GM19328 (cell line): ENCODE data around the gene PNCK.
"Not testable (repeated sequence)": the region's sequence is repeated elsewhere in the genome, so short reads cannot be mapped to it uniquely, and the experiment has no call there.

Experiments
- ATAC-seq: cut with Tn5 transposase; IDR thresholded peaks from one replicate; pipeline ENCODE4 v1.9.1; 2021; ENCODE audit warnings: mild to moderate bottlenecking, moderate library complexity; ENCODE audit not compliant: unreplicated experiment

The PNCK gene

DNA sequence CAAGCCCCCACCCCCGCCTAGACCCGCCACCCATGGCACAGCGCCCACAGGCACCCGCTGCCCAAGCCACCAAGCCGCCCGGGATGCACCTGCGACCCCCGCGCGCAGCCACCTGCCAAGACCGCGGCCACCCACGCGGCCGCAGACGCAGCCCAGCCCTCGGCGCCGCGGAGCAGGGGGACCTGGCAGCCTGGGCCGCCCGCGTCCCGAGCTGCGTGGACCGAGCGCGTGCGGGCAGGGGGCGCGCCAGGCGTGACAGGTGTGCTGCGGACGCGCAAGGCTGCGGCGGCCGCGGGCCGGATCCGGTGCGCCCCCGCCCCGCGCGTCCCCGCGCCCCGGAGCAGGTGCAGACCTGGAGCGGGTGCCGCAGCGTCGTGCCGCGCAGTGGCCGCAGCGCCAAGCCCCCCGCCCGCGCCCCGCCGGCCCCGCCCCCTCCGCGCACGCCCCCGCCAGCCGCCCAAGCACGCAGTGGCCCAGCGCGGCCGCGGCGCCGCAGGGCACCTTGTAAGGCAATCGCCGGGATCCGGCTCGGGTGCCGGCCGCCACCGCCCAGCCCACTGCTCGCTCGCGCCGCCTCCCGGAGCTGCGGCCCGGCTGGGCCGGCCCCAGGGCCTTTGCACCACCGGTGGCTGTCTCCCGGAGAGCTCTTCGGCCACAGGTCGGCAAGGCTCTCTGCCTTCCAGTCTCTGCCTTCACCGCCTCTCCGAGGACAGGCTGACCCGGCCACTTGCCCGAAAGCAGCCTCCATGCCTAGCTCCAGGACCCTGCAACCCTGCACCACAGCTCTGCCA lies at the start of gene PNCK:
Gene PNCK, minus strand, starts transcription at position 386 of the 791 bp plus-strand sequence. CDS start 737 bp downstream, outside the sequence.
- ATAC-seq: no peak

DNA sequence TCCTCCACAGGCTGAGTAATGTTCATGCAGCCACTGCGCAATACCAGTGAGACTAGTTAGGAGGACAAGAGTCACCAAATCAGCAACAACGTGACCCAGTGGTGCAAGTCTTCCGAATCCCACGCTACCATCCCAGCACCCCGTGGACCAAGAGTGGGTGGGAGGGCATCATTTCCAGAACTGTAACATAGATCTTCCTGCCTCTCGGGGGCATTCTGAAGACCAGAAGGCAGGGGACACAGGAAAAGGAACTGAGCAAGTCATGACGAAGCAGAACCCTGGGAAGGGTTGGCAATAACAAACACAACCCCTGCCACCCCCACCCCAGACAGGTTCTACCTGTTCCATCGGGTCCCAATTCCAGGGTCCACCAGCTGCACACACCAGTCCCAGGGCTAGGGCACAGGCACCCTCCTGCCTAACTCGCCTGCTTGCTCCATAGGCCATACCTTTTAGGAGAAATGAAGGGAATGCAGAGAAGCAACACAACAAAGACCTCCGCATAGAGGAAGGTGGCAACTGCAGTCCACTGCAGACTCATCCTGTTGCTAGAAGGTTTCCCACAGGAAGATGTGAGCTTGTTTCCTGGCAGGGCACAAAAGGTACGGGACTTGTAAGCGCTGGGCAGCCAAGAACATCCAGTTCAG lies 49.2 kb upstream of the PNCK start:
- ATAC-seq: no peak

DNA sequence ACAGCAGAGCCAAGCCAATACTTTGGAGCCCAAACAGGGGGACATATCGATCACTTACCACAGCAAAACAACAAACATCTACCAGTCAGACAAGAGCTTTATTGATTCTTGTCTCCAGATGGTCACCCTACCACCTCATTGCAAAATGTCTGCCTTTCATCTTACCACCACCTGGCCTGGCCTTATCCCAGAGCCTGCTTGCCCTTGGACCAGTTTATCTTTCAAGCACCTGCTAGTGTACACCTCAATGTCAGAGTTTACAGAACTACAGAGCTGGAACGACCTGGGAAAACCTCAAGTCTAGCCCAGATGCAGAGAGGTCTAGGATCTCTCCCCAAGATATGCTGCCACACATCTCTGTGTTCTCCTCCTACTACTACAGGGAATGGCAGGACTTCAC lies 46.1 kb upstream of the PNCK start:
- ATAC-seq: no peak

DNA sequence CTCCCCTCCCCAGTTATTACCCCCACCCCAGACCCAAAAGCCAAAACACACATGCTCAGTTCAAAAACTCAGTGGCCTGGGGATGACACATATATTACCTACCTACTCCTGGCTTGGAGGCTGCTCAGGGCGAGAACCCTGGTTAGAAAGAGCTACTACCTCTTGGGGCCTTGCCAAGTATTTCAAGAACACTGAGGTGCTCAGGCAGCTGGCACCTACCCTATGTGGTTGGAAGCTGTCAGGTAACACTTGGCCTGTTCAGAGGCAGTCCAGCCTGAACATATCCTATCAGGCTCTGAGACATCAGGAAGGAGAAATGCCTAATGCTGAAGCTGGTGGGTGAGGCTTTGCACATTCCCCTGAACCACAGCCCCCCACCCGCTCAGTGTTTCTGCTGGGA lies 45.6 kb upstream of the PNCK start:
- no peak for ATAC-seq

DNA sequence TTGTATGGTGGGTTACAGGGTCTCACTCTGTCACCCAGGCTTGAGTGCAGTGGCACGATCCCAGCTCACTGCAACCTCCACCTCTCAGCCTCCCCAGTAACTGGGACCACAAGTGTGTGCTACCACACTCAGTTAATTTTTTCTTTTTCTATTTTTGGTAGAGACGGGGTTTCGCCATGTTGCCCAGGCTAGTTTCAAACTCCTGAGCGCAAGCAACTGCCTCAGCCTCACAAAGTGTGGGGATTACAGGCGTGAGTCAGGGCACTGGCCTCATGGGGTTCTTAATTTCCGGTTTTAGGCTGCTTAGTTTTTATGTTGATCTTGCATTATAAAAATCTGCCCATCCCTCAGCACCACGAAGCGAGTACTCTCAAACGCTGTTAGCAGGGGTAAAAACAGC lies 43.8 kb upstream of the PNCK start:
- ATAC-seq: no peak

DNA sequence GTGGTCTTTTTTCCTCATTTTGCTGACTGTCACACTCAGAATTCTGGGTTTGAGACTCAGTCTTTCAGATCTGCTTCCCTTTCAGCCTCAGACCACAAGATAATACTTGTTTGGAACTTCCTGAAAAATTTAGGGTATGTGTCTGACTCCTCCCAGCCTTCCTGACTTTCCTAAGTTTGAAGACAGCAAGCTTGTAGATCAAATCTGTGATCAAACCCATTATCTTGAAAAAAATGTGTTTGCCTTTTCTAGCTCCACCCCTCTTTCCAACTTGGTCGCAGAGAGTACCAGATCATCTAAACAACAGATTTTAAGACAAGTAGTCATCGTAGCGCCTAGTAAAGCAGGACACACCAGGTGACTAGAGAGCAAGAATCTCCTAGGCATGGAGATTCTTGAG lies 40.6 kb upstream of the PNCK start:
- no peak for ATAC-seq

DNA sequence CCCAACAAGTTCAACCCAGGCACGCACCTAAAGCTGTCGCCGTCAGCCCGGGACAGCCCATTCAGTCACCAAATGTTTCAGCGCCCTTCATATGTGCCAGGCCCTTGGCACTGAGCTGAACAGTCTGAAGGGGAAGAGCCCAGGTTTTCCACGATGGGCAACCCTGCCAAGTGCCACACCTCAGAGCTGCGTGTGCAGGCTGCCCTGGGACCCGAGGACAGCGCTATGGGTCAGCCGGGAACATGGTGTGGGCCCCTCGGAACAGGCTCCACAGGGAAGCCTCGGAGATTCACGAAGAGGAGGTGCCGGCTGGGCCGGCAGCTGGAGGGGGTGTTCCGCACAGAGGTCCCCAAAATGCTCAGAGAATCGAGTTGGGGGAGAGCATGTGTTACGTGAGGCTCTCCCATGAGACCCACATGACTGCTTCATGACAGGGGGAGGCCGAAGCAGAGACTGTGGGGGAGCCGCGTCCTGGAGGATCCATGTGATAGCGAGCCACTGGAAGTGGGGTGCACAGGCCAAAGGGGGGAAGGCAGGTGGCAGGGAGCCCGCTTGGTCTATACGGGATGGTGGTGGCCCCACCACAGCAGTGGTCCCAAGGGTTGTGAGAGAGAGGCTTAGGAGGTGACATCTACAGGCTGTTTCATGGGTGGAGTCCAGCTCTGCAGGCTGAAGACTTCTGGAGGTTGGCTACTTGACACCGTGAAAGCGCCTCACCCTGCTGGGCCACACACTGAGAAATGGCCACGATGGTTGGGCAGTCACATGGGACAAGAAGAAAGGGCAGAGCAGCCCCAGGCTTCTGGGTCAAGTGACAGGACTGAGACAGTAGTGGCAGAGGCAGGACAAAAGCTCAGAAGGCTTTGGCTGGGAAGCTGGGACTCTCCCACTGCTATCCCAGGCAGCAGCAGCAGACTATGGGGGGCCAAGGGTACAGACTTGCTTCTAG lies 36.4 kb upstream of the PNCK start:
- no peak for ATAC-seq

DNA sequence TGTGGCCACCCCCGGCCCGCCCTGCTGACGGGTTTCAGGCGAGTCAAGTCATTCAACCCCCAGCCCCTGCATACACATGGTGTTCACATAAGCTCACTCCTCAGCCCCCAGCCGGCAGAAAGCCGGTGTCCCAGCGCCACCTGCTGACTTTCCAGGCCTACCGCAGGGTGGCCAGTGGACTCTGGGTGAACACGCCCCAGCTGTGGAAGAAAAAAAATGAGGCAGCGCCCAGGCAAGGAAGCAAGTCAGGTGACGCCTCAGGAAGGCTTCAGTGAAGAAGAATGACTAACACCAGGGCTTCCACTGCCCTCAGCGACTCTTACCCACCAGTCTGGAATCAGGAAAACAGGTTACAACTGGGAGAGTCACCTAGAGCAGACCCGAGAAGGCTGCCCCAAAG lies 34.8 kb upstream of the PNCK start:
- no peak for ATAC-seq

DNA sequence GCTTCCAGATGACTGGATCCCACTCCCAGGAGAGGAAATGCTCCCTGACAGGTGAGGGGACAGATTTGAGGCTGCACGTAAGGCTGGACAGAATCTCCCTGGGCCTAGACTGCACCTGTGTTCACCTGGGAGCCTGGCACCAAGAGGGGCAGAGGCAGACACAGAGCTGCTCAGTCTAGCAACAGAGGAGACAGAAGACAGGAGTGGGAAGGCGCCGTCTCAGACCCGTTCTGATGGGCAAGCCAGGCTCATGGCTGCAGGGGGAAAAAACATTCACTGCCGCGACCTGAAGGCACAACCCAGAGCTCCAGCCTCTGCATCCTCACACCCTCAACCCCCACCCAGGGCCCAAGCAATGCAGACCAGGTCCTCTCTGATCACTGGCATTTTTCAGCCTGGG lies 33.8 kb upstream of the PNCK start:
- no peak for ATAC-seq

DNA sequence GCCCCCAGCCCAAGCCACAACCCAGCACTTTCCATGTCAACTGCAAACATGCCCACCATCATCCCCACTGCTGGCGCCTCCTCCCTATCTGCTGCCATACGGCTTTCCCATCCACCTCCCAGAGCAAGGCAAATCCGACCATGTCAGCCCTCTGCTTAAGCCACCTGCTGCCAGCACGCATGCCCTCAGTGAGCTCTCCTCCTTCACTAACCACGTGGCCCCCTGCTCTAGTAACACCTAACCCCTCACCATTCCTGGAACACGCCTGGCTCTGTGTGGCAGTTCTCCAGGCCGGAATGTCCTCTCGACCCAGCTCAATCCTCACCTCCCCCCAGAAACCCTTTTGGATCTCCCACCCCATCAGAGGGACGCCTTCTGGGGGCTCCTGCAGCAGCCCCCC lies 33.2 kb upstream of the PNCK start:
- no peak for ATAC-seq

DNA sequence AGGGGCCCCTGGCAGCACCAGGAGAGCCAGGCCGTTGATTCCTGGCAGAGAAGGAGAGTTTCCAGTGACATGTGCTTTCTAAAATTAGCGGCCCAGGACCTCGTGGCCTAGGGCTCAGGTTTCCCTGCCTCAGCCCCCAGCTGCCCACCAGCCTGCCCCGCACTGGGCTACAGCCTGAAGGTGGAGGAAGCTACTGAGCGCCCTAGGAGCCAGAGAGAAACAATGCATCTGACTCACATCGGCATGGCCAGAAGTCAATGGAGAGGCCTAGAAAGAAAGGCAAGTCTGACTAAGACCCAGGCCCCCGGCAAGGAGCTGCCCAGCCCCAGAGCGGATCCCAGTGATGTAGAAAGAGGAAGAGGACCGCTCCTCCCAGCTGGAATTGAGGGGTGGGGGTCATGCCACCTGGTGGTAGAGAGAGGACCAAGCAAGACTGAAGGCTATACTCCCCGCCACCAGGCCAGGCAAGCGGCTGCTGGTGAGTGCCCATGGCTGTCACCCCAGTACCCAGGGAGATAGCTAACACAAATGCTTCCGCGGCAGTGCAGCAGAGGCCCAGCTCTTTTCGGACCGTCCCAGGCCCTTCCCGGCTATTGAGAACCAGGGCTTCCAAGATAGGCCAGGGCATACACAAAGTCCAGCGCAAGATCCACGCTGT lies 31.9 kb upstream of the PNCK start:
- not testable (repeated sequence) for ATAC-seq

DNA sequence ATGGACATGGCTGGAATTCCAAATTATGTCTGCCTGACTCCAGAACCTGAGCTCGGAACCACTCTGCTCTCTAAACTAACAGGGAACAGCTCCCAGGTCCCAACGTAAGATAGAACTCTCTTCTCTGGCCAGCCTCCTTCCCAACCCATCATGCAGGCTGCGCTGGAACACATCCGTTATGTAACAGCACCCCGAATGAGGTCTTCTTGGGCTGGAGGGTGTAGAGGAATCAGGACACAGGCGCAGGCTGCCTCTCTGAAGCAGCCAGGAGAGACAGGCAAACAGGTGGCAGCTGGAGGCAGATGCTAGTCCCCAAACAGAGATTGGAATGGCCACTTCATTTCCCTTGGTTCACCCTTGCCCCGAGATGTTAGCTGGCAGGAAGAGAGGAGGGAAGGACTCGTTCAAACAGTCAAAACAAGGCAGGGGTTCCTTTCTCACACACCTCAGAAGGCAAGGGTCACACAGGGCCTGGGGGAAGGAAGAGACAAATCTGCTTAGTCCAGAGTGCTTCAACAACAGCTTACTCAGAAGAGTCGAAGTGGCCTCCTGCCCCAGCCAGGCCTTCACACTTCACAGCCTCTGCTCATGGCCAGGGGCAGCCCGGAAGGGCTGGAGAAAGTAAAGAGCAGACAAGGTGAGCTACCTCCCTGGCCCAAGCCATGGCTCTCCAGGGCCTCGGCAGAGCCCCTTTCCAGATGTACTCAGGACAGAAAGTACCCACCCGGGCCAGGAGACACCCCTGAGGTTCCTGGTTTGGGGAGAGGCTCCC lies 31.2 kb upstream of the PNCK start:
- ATAC-seq: not testable (repeated sequence)

DNA sequence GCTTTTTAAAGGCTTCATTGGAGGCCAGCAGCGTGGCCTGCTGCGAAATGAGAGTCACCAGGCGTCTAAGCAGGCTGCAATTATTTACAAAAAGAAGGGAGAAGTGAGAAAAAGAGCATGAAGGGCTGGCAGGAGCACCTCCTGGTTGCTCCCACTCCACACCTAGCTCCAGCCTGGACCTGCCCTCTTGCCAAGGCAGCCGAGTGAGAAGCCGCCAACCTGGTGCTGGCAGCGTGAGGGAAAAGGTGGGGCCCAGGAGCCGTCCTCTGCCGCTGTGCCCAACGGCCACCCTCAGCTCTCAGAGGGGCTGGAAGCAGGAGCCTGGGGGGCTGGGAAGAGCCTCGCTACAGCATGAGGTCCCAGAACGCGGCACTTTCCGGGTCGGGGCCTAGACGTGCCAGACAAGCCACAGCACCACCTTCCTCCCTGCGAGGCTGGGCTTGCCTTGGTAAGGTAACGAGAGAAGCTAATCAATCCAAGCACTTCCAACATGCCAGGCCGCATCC lies 30.5 kb upstream of the PNCK start:
- ATAC-seq: no peak

DNA sequence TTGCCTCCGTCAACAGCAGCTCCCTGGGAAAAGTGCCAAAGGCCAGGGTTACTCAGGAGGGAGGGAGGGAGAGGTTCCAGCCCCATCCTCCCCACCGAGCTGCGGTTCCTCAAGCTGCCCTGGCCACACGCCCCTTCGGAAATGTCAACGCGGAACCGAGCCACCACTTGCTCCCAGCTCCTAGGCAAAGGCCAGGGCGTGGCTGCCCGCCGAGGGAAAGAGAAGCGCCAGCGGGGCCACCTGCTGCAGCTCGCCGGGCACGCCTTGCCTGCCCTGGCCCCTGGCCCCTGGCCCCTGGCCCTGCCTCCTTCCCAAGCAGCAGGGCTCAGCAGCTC lies 29.4 kb upstream of the PNCK start:
- no peak for ATAC-seq

DNA sequence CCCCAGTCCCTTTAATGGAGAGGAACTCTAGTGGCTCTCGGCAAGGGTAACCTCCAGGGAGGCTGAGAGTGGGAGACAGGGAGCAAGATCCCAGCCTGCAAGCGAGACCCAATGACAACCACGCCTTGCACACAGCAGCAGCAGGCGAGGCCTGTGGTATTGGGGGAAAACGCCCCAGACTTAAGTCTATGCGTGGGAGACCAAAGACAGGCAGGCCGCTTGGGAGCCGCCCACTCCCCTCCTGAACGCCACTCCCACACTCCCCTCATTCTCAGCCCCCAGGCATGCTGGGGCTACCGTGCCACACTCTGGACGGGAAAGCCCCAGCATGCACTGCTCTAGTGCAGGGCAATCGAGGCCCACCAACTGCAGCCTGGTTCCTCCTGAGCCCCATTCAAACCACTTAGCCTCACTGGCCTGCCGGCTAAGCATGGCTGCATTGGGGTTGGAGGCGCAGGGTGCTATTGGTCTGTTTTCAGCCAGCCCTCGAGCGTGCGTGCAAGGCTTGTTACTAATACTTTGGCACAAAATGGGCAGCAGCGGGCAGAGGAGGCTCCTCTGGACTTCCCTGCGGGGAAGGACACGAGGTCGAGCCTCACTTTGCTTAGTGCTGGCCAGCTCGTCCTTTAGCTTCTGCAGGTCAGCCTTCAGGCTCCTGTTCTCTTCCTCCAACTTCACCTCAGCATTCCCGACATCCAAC lies 28.9 kb upstream of the PNCK start:
- no peak for ATAC-seq

DNA sequence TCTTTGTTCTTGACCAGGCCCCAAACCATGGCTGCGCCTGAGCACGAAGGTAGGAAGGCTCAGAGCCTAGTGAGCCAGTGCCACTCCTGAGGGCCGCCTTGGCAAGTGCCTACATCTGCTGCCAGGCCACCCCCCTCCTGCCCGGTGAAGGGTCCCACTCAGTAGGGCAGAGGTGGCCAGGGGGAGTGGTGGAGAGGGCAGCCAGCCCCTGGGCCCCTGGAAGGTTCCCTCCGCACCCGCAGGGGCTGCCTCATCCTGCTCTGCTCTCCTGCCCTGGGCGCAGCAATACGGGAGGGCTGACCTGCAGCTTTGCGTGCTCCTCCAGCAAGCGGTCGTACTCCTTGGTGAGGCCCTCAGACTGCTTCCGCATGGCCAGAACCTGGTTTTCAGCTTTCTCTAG lies 28.1 kb upstream of the PNCK start:
- no peak for ATAC-seq

DNA sequence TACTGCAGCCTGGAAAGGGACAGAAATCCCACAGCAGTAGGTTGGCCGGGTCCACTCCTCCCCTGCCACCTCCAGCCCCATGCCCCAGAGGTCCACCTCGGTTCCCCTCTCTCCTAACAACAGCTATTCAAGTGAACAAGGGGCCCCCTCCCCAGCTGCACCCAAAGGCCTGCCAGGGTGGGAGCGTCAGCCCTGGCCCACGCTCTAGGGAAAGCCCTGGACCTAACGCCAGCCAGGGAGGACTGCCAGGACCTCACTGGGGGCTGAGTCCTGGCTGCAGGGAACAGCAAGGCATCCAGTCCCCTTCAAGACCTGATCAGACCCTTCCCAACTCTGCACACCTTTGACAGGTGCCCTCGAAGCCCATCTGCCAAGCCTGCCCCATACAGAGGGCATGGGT lies 27.4 kb upstream of the PNCK start:
- no peak for ATAC-seq

DNA sequence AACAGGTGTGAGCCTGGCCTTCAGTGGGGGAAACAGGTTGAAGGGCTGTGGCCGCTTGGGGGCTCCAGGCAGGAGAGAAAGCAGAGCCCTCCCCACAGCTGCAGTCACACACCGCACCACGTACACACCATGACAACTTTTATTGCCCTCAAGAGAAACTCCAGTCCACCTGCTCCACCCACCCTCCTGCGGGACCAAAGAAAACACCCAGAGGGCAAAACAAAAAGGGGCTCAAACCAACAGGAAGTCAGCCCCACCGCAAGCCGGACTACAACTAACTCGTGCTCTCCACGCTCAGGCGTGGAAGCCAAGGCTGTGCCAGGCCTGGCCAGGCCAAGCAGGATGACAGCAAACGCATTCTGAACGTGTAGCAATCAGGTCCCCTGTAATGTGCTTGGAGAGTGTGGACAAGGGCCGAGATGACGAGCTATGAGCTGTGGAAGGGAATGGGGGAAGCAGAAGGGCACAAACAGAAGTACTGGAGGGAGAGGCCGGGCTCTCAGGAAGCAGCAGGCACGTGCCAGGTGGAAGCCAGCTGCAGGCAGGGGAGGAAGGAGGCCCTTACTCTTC lies 26.8 kb upstream of the PNCK start:
- ATAC-seq: no peak

DNA sequence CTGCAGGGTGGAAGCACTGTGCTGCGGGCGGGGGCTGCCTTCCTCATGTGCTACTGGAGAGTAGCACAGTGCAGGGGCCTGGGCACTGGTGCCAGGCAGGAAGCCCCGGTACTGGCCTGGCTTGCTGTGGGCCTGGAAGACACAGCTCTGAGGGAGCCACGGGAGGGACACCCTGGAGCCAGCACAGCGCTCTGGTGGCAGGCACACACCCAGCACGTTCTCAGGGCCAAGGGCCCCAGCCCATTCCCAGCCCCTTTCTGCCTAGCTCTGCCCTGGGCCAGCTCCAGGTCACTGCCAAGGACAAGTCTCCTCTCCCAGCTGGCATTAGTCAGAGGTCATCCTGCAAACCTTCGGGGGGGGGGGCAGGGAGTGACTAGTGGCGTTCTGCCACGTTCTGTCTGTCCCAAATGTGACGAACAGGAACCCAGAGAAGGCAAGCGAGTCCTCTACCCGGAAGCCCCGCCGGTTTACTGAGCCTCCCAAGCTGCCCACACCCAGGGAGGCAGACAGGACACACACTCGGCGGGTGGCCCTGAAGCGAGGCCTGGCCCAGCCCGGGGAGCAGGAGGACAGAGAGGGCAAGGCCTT lies 26.3 kb upstream of the PNCK start:
- not testable (repeated sequence) for ATAC-seq
